Measurements from ENCODE around the gene PPIF. TPM values are rescaled to one million over a fixed set of nuclear protein-coding genes. Genes with fewer than 3 reads are reported as not detected.

The PPIF gene
- 53.6 and 56.1 TPM in 2 replicates for total RNA-seq

GRCh38 chr10:79347226-79347893, at the start of gene PPIF:
TSS of gene PPIF (plus strand) at chr10:79347469. CDS start at chr10:79347549, 80 bp downstream.

Other genes starting within 250 kb of the PPIF start
- gene ZCCHC24, start 98.2 kb downstream of the PPIF start, total RNA-seq = 33.2 and 36.4 TPM in 2 replicates
- gene EIF5AL1, start 165.1 kb downstream of the PPIF start, total RNA-seq = 0.98 and 2.2 TPM in 2 replicates
- gene SFTPA2, start 212.9 kb downstream of the PPIF start, total RNA-seq = not detected in 2 replicates